ENCODE results near the gene SIM2.

- TF ChIP-seq CTCF (conservative IDR thresholded peaks at IDR 0.05 in 1 of 2, IDR thresholded peaks at IDR 0.05 in 1 of 2; ENCODE audit: low read depth in 1 of 2, low read length in 2 of 2) (no peak), EZH2 (IDR thresholded peaks at IDR 0.05; ENCODE audit: low read length, missing control alignments) (no peak)
Measured at GRCh38 chr21:36690628-36691554, 8.0 kb upstream of the SIM2 start.
